Endothelial cell of hepatic sinusoid (primary cell): ENCODE measurements around the gene SLC66A2.
"Not testable (repeated sequence)": the region's sequence is repeated elsewhere in the genome, so short reads cannot be mapped to it uniquely, and the experiment has no call there.

Experiments
- in situ Hi-C: cut with HindIII; loops from 2 replicates; pipeline ENCODE4 v1.10.0; 2017; ENCODE audit warnings: low sequenced_read_pairs

SLC66A2 gene

GRCh38 chr18:79971986-79972385 is 20.5 kb upstream of the SLC66A2 start:
- in situ Hi-C loops = loop anchor here (10.0 kb wide), 2 partner anchors 97 to 167 kb away; no protein-coding TSS in a partner anchor

- in situ Hi-C loops = loop anchor here (10.0 kb wide), 2 partner anchors 97 to 167 kb away; no protein-coding TSS in a partner anchor
Measured at GRCh38 chr18:79971211-79971952, 19.9 kb upstream of the SLC66A2 start.

- in situ Hi-C loops = loop anchor here (10.0 kb wide), 2 partner anchors 96 to 166 kb away; no protein-coding TSS in a partner anchor
Measured at GRCh38 chr18:79970419-79971133, 19.1 kb upstream of the SLC66A2 start.

DNA sequence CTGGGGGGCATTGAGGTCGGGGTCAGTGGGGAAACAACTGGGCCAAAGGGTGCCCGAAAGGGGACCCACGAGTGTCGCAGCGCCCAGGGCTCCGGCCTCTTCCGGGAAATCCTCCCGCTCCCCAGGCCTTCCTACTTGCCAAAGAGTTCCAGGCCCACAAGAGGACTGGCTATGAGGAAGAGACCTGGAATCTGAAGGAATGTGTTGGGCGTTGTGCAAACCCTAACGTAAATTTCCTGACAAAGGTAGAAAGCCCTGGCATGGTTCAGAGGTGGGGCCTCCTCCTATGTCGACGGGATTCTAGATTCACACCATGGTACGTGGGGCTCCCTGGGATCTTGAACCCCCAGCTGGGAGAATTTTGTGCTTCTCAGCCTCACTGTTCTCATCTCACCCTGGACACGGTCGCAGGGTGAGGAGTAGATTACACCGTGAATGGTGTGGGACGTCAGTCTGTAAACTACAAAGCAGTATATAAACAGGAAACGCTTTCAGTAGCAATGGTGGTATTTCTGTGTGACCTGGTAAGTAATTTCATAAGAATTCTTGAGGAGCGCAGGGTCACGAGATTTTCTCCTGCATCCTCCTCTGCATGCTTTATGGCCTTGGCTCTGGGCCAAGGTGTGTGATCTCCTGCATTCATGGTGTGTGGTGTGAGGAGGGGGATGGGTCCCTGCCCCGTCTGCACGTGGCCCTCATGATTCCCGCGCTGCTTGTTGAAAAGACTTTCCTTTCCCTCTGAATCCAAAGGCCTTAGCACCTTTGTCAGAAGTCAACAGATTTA is 13.9 kb upstream of the SLC66A2 start:
- in situ Hi-C loops = no loop called here

- in situ Hi-C loops = no loop called here
Measured at GRCh38 chr18:79964330-79965118, 13.1 kb upstream of the SLC66A2 start, which contains the start of gene HSBP1L1. TSS of gene HSBP1L1 (plus strand) at chr18:79964643. CDS start at chr18:79964736, 93 bp downstream.

- in situ Hi-C loops = no loop called here
Measured at GRCh38 chr18:79963658-79964329, 12.3 kb upstream of the SLC66A2 start.

DNA sequence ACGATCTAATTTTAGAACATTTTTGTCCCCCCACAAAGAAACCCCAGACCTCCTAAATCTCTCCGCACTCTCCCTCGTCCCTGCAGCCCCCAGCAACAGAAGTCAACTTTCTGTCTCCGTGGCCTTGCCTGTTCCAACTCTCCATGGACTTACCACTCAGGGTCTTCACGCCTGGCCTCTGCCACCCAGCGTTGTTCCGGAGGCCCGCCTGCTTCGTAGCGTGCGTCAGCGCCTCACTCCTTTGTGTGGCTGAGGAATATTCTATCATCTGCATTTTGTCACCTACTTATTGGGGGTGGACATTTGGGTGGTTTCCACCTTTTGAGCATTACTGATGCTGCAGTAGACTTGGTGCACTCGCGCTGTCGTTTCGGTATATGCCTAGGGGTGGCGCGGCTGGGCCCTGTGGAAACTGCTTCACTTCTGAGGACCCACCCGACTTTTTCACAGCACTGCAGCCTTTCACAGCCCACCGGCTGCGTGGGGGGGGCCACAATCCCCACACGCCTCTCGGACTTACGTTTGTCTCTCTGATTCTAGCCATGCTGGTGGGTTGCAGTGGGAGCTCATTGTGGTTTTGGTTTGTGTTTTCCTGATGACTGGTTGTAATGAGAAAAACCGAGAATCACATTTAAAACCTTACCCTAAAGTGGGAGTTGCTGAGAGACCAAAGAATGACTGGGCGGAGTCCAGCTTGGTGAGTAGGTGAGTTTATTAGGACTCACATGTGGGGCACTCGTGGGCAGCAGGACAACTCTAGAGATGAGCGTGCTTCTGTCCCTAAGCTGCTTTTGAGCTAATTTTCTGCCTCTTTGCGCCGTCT is 11.6 kb upstream of the SLC66A2 start:
- in situ Hi-C loops = no loop called here

GRCh38 chr18:79962311-79962710 is 10.9 kb upstream of the SLC66A2 start:
- in situ Hi-C loops = no loop called here

DNA sequence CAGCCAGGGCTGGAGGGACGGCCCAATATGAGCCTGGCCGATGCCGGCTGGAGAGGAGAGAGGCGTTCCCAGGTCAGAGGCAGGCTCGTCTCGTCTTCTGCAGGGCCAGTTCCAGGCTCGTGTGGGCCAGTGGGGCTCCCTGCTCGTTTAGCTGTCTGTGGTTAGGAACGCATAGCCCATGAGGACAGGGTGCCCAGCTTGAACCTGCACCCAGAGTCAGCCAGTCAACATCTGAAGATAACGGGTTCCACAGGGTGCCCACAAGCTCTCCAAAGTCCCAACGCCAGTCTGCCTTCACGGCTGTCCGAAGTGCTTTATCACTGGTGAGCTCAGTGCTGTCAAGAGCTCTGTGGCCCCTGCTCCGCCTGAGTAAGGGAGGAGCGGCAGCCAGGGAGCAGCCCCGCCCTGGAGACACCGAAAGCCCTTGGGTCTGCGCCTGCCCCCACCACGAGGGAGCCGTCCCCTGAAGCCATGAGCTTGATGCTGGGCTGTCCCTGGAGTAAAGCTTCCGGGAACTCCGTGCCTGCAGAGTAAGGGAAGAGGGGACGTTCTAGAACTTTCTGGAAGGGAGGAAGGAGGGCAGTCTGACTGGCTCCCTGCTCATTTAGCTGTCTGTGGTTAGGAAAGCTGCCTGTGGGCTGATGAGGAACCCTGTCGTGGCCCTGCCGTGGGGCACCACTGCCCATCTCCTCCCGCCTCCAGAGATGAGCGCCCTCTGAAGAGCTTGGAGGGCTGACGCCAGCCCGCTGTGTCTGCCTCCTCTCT is 10.3 kb upstream of the SLC66A2 start:
- in situ Hi-C loops = no loop called here

DNA sequence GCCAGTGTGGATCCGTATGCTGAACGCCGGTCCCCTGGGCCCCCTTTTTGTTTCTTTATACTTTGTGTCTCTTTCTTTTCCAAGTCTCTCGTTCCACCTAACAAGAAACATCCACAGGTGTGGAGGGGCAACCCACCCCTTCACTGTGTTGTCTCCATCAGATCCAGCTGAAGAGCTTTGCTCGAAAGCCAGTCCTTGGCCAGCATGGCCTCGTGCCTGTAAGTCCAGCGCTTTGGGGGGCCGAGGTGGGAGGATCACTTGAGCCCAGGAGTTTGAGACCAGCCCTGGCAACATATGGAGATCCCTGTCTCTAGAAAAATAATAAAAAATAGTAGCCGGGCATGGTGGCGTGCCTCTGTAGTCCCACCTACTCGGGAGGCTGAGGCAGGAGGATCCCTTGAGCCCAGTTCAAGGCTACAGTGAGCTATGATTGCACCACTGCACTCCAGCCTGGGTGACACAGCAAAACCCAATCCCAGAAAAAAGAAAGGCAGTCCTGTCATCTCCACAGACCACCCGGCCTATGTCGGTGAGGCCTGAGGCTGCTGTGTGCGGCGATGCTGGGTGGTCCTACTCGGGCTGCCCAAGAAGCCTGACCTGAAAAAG is 9.6 kb upstream of the SLC66A2 start:
- in situ Hi-C loops = no loop called here

DNA sequence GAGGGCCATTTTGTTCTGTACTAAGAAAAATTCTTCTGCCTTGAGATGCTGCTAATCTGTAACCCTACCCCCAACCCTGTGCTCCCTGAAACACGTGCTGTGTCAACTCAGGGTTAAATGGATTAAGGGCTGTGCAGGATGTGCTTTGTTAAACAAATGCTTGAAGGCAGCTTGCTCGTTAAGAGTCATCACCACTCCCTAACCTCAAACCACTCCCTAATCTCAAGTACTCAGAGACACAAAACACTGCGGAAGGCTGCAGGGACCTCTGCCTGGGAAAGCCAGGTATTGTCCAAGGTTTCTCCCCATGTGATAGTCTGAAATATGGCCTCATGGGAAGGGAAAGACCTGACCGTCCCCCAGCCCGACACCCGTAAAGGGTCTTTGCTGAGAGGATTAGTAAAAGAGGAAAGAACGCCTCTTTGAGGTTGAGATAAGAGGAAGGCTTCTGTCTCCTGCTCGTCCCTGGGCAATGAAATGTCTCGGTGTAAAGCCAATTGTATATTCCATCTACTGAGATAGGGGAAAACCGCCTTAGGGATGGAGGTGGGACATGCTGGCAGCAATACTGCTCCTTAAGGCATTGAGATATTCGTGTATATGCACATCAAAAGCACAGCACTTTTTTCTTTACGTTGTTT is 8.8 kb upstream of the SLC66A2 start:
- in situ Hi-C loops = not testable (repeated sequence)

- in situ Hi-C loops = loop anchor here (5.0 kb wide), 1 partner anchor 33 kb away; no protein-coding TSS in a partner anchor
Measured at GRCh38 chr18:79958981-79959380, 7.5 kb upstream of the SLC66A2 start.

DNA sequence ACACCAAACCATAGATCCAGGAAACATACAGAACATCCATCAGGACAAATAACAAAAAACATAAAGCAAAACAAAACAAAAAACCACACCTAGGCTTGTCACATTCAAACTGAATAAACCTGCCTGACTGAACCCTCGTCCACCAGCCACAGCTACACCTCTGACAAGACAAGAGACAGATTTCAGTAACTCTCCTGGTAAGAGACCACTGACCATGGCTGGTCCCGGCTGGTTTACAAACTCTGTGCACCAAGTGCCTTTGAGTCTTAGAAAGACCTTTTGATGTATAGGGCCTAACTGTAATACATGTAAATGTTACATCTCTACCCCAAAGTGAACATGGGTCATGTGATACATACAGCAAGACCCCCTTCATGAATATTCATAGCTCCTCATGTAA is 4.8 kb upstream of the SLC66A2 start:
- in situ Hi-C loops = loop anchor here (5.0 kb wide), 1 partner anchor 36 kb away; no protein-coding TSS in a partner anchor

GRCh38 chr18:79955302-79956075 is 4.0 kb upstream of the SLC66A2 start:
- in situ Hi-C loops = loop anchor here (5.0 kb wide), 1 partner anchor 37 kb away; no protein-coding TSS in a partner anchor

- in situ Hi-C loops = loop anchor here (5.0 kb wide), 1 partner anchor 38 kb away; no protein-coding TSS in a partner anchor
Measured at GRCh38 chr18:79954791-79955190, 3.3 kb upstream of the SLC66A2 start.

GRCh38 chr18:79953971-79954651 is 2.7 kb upstream of the SLC66A2 start:
- in situ Hi-C loops = no loop called here
